Ishikawa (cell line): Measurements from ENCODE around the gene C12orf75.

Source experiments
- CEBPB ChIP-seq: IDR thresholded peaks from 2 replicates; pipeline ENCODE4 v1.6.1; 2012
- EGR1 ChIP-seq: IDR thresholded peaks from 2 replicates; pipeline ENCODE4 v1.6.1; 2012
- EP300 ChIP-seq: IDR thresholded peaks from 2 replicates; pipeline ENCODE4 v1.6.1; 2012; ENCODE audit warnings: borderline replicate concordance
- FOXM1 ChIP-seq: IDR thresholded peaks from 2 replicates; pipeline ENCODE4 v1.6.1; 2012; ENCODE audit warnings: low read depth, borderline replicate concordance
- NFIC ChIP-seq: IDR thresholded peaks from 2 replicates; pipeline ENCODE4 v1.6.1; 2012
- RAD21 ChIP-seq: IDR thresholded peaks from 2 replicates; pipeline ENCODE4 v1.6.1; 2012; ENCODE audit warnings: low read depth
- TAF1 ChIP-seq: IDR thresholded peaks from 2 replicates; pipeline ENCODE4 v1.6.1; 2012; ENCODE audit warnings: low read depth, mild to moderate bottlenecking
- TCF12 ChIP-seq: IDR thresholded peaks from 2 replicates; pipeline ENCODE4 v1.6.1; 2012; ENCODE audit warnings: low read depth
- TEAD4 ChIP-seq: IDR thresholded peaks from 2 replicates; pipeline ENCODE4 v1.6.1; 2012
- YY1 ChIP-seq: IDR thresholded peaks from 2 replicates; pipeline ENCODE4 v1.6.1; 2012; ENCODE audit warnings: low read depth
- ZBTB7A ChIP-seq: IDR thresholded peaks from 2 replicates; pipeline ENCODE4 v1.6.1; 2012; ENCODE audit warnings: low read depth
- TF ChIP-seq, protein P1 (sequence below): IDR thresholded peaks from 2 replicates; pipeline ENCODE4 v1.6.1; 2012
- TF ChIP-seq, protein P2 (sequence below): IDR thresholded peaks from 2 replicates; pipeline ENCODE4 v1.6.1; 2012
- TF ChIP-seq, protein P3 (sequence below): IDR thresholded peaks from 2 replicates; pipeline ENCODE4 v1.6.1; 2012; ENCODE audit warnings: low read depth, mild to moderate bottlenecking

DNA sequence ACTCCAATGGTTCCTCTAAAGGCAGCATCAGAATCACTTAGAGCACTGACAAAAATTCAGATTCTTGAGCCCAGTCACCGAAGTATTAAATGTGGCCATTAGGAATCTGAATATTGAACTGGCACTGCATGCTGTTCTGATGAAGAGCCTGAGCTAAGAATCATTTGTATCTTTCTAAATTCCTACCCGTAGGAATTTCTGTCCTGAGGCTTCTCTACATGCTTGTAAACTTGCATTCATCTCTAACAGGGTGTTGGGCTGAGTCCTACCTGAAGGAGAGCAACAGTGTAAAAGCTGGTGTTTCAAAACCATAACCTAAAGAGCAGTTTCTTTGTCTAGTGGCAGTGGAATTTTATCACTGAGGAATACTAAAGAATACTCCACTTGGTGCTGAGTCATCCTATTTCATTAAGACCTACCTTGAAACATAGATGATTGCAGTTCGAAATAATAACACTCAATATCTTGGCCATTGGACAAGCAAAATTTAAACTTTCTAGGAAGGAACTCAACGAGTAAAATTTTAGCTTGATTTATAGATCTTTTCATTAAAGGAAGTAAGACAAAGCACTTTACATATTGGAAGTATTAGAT lies 35.5 kb upstream of the C12orf75 start:
- TF ChIP-seq ZBTB7A: no peak
- TF ChIP-seq CEBPB: no peak
- TF ChIP-seq, protein P1, sequence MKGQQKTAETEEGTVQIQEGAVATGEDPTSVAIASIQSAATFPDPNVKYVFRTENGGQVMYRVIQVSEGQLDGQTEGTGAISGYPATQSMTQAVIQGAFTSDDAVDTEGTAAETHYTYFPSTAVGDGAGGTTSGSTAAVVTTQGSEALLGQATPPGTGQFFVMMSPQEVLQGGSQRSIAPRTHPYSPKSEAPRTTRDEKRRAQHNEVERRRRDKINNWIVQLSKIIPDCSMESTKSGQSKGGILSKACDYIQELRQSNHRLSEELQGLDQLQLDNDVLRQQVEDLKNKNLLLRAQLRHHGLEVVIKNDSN: no peak
- no peak for TF ChIP-seq TCF12
- no peak for TF ChIP-seq YY1
- no peak for TF ChIP-seq RAD21
- no peak for TF ChIP-seq NFIC
- no peak for TF ChIP-seq EP300
- TF ChIP-seq FOXM1: no peak
- no peak for TF ChIP-seq EGR1
- TF ChIP-seq, protein P2, sequence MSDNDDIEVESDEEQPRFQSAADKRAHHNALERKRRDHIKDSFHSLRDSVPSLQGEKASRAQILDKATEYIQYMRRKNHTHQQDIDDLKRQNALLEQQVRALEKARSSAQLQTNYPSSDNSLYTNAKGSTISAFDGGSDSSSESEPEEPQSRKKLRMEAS: no peak
- TF ChIP-seq TEAD4: no peak
- no peak for TF ChIP-seq TAF1
- TF ChIP-seq, protein P3, sequence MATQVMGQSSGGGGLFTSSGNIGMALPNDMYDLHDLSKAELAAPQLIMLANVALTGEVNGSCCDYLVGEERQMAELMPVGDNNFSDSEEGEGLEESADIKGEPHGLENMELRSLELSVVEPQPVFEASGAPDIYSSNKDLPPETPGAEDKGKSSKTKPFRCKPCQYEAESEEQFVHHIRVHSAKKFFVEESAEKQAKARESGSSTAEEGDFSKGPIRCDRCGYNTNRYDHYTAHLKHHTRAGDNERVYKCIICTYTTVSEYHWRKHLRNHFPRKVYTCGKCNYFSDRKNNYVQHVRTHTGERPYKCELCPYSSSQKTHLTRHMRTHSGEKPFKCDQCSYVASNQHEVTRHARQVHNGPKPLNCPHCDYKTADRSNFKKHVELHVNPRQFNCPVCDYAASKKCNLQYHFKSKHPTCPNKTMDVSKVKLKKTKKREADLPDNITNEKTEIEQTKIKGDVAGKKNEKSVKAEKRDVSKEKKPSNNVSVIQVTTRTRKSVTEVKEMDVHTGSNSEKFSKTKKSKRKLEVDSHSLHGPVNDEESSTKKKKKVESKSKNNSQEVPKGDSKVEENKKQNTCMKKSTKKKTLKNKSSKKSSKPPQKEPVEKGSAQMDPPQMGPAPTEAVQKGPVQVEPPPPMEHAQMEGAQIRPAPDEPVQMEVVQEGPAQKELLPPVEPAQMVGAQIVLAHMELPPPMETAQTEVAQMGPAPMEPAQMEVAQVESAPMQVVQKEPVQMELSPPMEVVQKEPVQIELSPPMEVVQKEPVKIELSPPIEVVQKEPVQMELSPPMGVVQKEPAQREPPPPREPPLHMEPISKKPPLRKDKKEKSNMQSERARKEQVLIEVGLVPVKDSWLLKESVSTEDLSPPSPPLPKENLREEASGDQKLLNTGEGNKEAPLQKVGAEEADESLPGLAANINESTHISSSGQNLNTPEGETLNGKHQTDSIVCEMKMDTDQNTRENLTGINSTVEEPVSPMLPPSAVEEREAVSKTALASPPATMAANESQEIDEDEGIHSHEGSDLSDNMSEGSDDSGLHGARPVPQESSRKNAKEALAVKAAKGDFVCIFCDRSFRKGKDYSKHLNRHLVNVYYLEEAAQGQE: no peak
